HepG2 (cell line): Measurements from ENCODE around the gene NAV3. TPM values are rescaled to one million over a fixed set of nuclear protein-coding genes. Genes with fewer than 3 reads are reported as not detected.

Source experiments
- ATAC-seq: fragments of 200-7000 bp; cut with Tn5 transposase; 3 replicates; pipeline ENCODE4 v1.9.1; 2020; ENCODE audit warnings: mild to moderate bottlenecking, moderate library complexity
- BruUV-seq: library from RNA; stranded (reverse); fragments of 400-500 nt; replicated peaks from 2 replicates; lab custom pipeline; 2021; lab: Mats Ljungman, UMichigan
- CTCF ChIA-PET: fragments of 300-600 bp; formaldehyde crosslinking; extraction: SDS; loops from one replicate; lab custom pipeline; 2021; ENCODE audit warnings: low total read pairs, inconsistent platforms, low intra/inter-chr PET ratio; lab: Yijun Ruan, JAX
- POLR2A ChIA-PET: fragments of 350-600 bp; sonication (Branson Sonifier 250); formaldehyde crosslinking; loops from one replicate; lab custom pipeline; 2020; ENCODE audit warnings: antibody characterized with exemption, inconsistent platforms; lab: Yijun Ruan, JAX
- DNase-seq: peaks from one replicate; pipeline ENCODE4 v3.0.0-alpha.2; 2015; ENCODE audit warnings: low spot score
- FAIRE-seq: peaks from 3 replicates; lab custom pipeline; 2011; peaks lifted over from hg19 to GRCh38; lab: Jason Lieb, UNC
- H2AFZ ChIP-seq: one replicate; pipeline ENCODE4 v1.6.1; 2011; ENCODE audit warnings: low read length, inconsistent platforms
- H3K27ac ChIP-seq: fragments of 300-600 bp; 3 replicates; pipeline ENCODE4 v1.8.0; 2011; ENCODE audit warnings: mixed run types, mild to moderate bottlenecking, mixed read lengths, low read length, inconsistent platforms; ENCODE audit not compliant: insufficient read depth; ENCODE audit errors: extremely low read length
- H3K27me3 ChIP-seq, 2 experiments: fragments of 200-600 bp in 1 of 2; 2 replicates in 1 of 2; 3 replicates in 1 of 2; pipeline versions ENCODE4 v1.6.0 to v1.8.0; 2011; ENCODE audit warnings: low read length in 2 of 2, mild to moderate bottlenecking in 2 of 2, moderate library complexity in 2 of 2, inconsistent platforms in 1 of 2; ENCODE audit not compliant: insufficient read depth in 2 of 2, control insufficient read depth in 1 of 2
- H3K36me3 ChIP-seq, 2 experiments: fragments of 200-600 bp in 1 of 2; replicated peaks in 1 of 2; 2 replicates in 1 of 2; 3 replicates in 1 of 2; pipeline versions ENCODE4 v1.5.1 to v1.8.0; 2011; ENCODE audit warnings: low read length in 2 of 2, inconsistent platforms in 1 of 2; ENCODE audit not compliant: insufficient read depth in 2 of 2, control insufficient read depth in 1 of 2
- H3K4me1 ChIP-seq: 2 replicates; pipeline ENCODE4 v1.5.1; 2012; ENCODE audit warnings: low read length, inconsistent platforms; ENCODE audit not compliant: insufficient read depth
- H3K4me2 ChIP-seq: 2 replicates; pipeline ENCODE4 v1.6.0; 2011; ENCODE audit warnings: low read depth, low read length, inconsistent platforms
- H3K4me3 ChIP-seq, 3 experiments: fragments of 200-600 bp in 1 of 3; sonication (generic), shearing (Covaris generic) in 1 of 3; replicated peaks in 1 of 3; 2 replicates each; pipeline ENCODE4 v1.5.1; 2011 to 2016; ENCODE audit warnings: low read length in 3 of 3, inconsistent platforms in 2 of 3, low read depth in 2 of 3, mild to moderate bottlenecking in 2 of 3, control low read depth in 1 of 3, mixed read lengths in 1 of 3; ENCODE audit not compliant: insufficient read depth in 1 of 3
- H3K79me2 ChIP-seq: one replicate; pipeline ENCODE4 v1.6.1; 2011; ENCODE audit warnings: low read length, inconsistent platforms; ENCODE audit not compliant: insufficient read depth
- H3K9ac ChIP-seq: 2 replicates; pipeline ENCODE4 v1.6.0; 2011; ENCODE audit warnings: mild to moderate bottlenecking, low read depth, low read length, inconsistent platforms; ENCODE audit not compliant: insufficient read depth
- H3K9me3 ChIP-seq: 2 replicates; pipeline ENCODE4 v1.5.1; 2012; ENCODE audit warnings: mild to moderate bottlenecking, low read length
- H4K20me1 ChIP-seq: 2 replicates; pipeline ENCODE4 v1.6.0; 2011; ENCODE audit warnings: inconsistent platforms, mild to moderate bottlenecking, low read length, moderate library complexity; ENCODE audit not compliant: insufficient read depth
- ELK4 ChIP-seq: sonication (generic); formaldehyde crosslinking; IDR thresholded peaks from 2 replicates; pipeline ENCODE4 v1.9.0; 2021; ENCODE audit warnings: missing genetic modification reagents, borderline replicate concordance
- GMEB1 ChIP-seq: sonication (generic); formaldehyde crosslinking; IDR thresholded peaks from 2 replicates; pipeline ENCODE4 v1.5.1; 2020; ENCODE audit warnings: missing genetic modification reagents, mild to moderate bottlenecking, borderline replicate concordance
- GTF2F1 ChIP-seq: fragments of 150-350 bp; IDR thresholded peaks from 2 replicates; pipeline ENCODE4 v1.6.1; 2014; ENCODE audit warnings: low read length
- GZF1 ChIP-seq: sonication (generic); formaldehyde crosslinking; IDR thresholded peaks from 2 replicates; pipeline ENCODE4 v1.5.1; 2020; ENCODE audit warnings: mild to moderate bottlenecking, missing genetic modification reagents
- KLF13 ChIP-seq: sonication (generic); formaldehyde crosslinking; IDR thresholded peaks from 2 replicates; pipeline ENCODE4 v1.4.0; 2020; ENCODE audit warnings: mild to moderate bottlenecking, missing genetic modification reagents
- NRL ChIP-seq: sonication (generic); formaldehyde crosslinking; IDR thresholded peaks from 2 replicates; pipeline ENCODE4 v1.5.0; 2020; ENCODE audit warnings: missing genetic modification reagents, mild to moderate bottlenecking, moderate library complexity, borderline replicate concordance
- PAF1 ChIP-seq: IDR thresholded peaks from 2 replicates; pipeline ENCODE4 v1.6.1; 2016; ENCODE audit warnings: missing genetic modification reagents, missing compliant biosample characterization
- PTBP1 ChIP-seq: fragments of 200-400 bp; formaldehyde crosslinking; IDR thresholded peaks from 2 replicates; pipeline ENCODE4 v1.6.1; 2018; ENCODE audit warnings: low read length, low read depth; ENCODE audit not compliant: poor library complexity, severe bottlenecking
- SETDB1 ChIP-seq: sonication (generic); formaldehyde crosslinking; IDR thresholded peaks from 2 replicates; pipeline ENCODE4 v1.5.1; 2020; ENCODE audit warnings: missing genetic modification reagents, mild to moderate bottlenecking, borderline replicate concordance
- SP2 ChIP-seq: sonication (generic); formaldehyde crosslinking; IDR thresholded peaks from 2 replicates; pipeline ENCODE4 v1.5.1; 2020; ENCODE audit warnings: mild to moderate bottlenecking, missing genetic modification reagents
- SRSF4 ChIP-seq: fragments of 200-400 bp; formaldehyde crosslinking; IDR thresholded peaks from one replicate; pipeline ENCODE4 v1.6.1; 2018; ENCODE audit warnings: mild to moderate bottlenecking, low read depth, low read length, moderate library complexity; ENCODE audit not compliant: poor library complexity, severe bottlenecking
- TCF7L2 ChIP-seq: IDR thresholded peaks from 2 replicates; pipeline ENCODE4 v1.6.1; 2011; ENCODE audit warnings: mild to moderate bottlenecking, low read depth, low read length, moderate library complexity
- TEAD3 ChIP-seq: optimal IDR thresholded peaks from 2 replicates; pipeline ENCODE3; 2016; ENCODE audit warnings: borderline replicate concordance
- TFAP4 ChIP-seq: sonication (generic); IDR thresholded peaks from 2 replicates; pipeline ENCODE4 v1.6.1; 2016; ENCODE audit warnings: low read depth, borderline replicate concordance
- ZBTB26 ChIP-seq: IDR thresholded peaks from 2 replicates; pipeline ENCODE4 v1.6.1; 2016; ENCODE audit warnings: missing compliant biosample characterization, missing genetic modification reagents, borderline replicate concordance
- ZNF530 ChIP-seq: sonication (generic); formaldehyde crosslinking; IDR thresholded peaks from 2 replicates; pipeline ENCODE4 v1.5.0; 2020; ENCODE audit warnings: low read depth, mild to moderate bottlenecking, missing genetic modification reagents
- ZNF691 ChIP-seq: sonication (generic); formaldehyde crosslinking; IDR thresholded peaks from 2 replicates; pipeline ENCODE4 v1.4.0; 2020; ENCODE audit warnings: missing genetic modification reagents, low read depth, mild to moderate bottlenecking, borderline replicate concordance
- ZNF780A ChIP-seq: sonication (generic); formaldehyde crosslinking; IDR thresholded peaks from 2 replicates; pipeline ENCODE4 v1.8.0; 2022; ENCODE audit warnings: mild to moderate bottlenecking, missing genetic modification reagents, moderate library complexity
- ZSCAN9 ChIP-seq: IDR thresholded peaks from 2 replicates; pipeline ENCODE4 v1.6.1; 2016; ENCODE audit warnings: borderline replicate concordance
- WGBS: methylation state at CpG from one replicate; pipeline ENCODE4 v1.1.6; 2017; ENCODE audit warnings: low lambda C conversion rate; 5-methylcytosine and 5-hydroxymethylcytosine counted together
- in situ Hi-C: cut with HindIII; loops from 2 replicates; pipeline ENCODE4 v1.10.0; 2017; ENCODE audit warnings: low pct_unique_long_range_greater_than_20kb; ENCODE audit not compliant: extremely low pct_ligation_motif_present
- intact Hi-C: fragments of 100-400 bp; cut with micrococcal nuclease; formaldehyde crosslinking; loops from one replicate; pipeline ENCODE4 v1.10.0; 2022; ENCODE audit not compliant: unreplicated experiment
- polyA plus RNA-seq, 8 experiments: library from polyadenylated mRNA; depleted of rRNA in 3 of 8; stranded (reverse) in 7 of 8; unstranded in 1 of 8; fragments of >200 nt; fragmentation: Illumina TruSeq in 4 of 8; extraction: Trizol in 4 of 8; gene quantifications; 2 replicates each; pipeline versions ENCODE4 v1.2.1 to v1.2.3, GENCODE V29; 2011 to 2016; ENCODE audit warnings: low read depth in 4 of 8, missing spikeins in 1 of 8, mixed read lengths in 1 of 8; ENCODE audit not compliant: insufficient read depth in 1 of 8
- total RNA-seq, 5 experiments: library from RNA; depleted of rRNA; stranded (reverse); fragments of >200 nt; fragmentation: Illumina TruSeq; extraction: Trizol; gene quantifications; 2 replicates each; pipeline ENCODE4 v1.2.3, GENCODE V29; 2016; ENCODE audit warnings: low read depth in 1 of 5

NAV3 gene
- total and polyA plus RNA-seq, 2 of the 13 experiments (the other 11 are each of a cell fraction or from before 2014, with no cell fraction given), result 0.01 to 0.18 TPM

- Histone ChIP-seq H3K27me3 (no peaks in the 10 kb centered on the region), H3K9ac (no peak overlapping the region), H4K20me1 (no peaks in the 10 kb centered on the region), H3K79me2 (no peaks in the 10 kb centered on the region), H3K4me1 (no peaks in the 10 kb centered on the region), H3K9me3 (no peaks in the 10 kb centered on the region), H3K36me3 (no peaks in the 10 kb centered on the region), H3K27ac (no peak overlapping the region), H3K4me3 (no peak overlapping the region), H2AFZ (no peak overlapping the region), H3K4me2 (no peak overlapping the region)
- ChIA-PET POLR2A (no interaction called here), CTCF (no interaction called here)
- ATAC-seq (no peak), DNase-seq (no peak), FAIRE-seq (no peak)
- intact Hi-C loops, result no loop called here
- TF ChIP-seq ELK4 (CRISPR knock-in tag) (no peak), SRSF4 (no peak), GMEB1 (no peak), KLF13 (no peak), TFAP4 (no peak), GZF1 (CRISPR knock-in tag) (no peak), GTF2F1 (no peak), SETDB1 (CRISPR knock-in tag) (no peak), ZSCAN9 (CRISPR knock-in tag) (no peak), PAF1 (CRISPR knock-in tag) (no peak), ZNF780A (no peak), SP2 (no peak), TCF7L2 (no peak), TEAD3 (CRISPR knock-in tag) (no peak), ZBTB26 (no peak), ZNF530 (CRISPR knock-in tag) (no peak), ZNF691 (CRISPR knock-in tag) (no peak), NRL (CRISPR knock-in tag) (no peak), PTBP1 (no peak)
- in situ Hi-C loops, result no loop called here
- 53% methylated on average over 4 of the region's 4 CpGs for WGBS
- BruUV-seq, result no TSS peak
Measured at GRCh38 chr12:78007173-78007572, 176.5 kb downstream of the NAV3 start.
